Heart left ventricle (tissue), 13 donors: ENCODE data around the gene MAP3K5.
A peak's percentile ranks its signal among the peaks of the same experiment; 100 is the strongest.

ENCODE experiments used
- CTCF ChIP-seq, 12 donors: fragments of 200-600 bp; sonication (generic) in 4 of 12; IDR thresholded peaks; one replicate each; pipeline versions ENCODE4 v1.5.0 to v1.8.0; 2018 to 2022; ENCODE audit warnings: antibody characterized with exemption in 12 of 12, mild to moderate bottlenecking in 5 of 12
- POLR2A ChIP-seq, 2 donors: fragments of 450-650 bp; IDR thresholded peaks; one replicate each; pipeline ENCODE4 v1.6.1; 2017; ENCODE audit warnings: antibody characterized with exemption in 2 of 2, mild to moderate bottlenecking in 2 of 2, moderate library complexity in 2 of 2
- donor health status: ischemic (EF 13 %, LVEDD 7.1; RV severe dilation, severe dysfunction).
- donor health status: DM: no; HTN: yes; CAD: no.
- donor health status: DM: no; HTN: no; CAD: no.
- donor health status: ischemic (EF 25% LVEDD 6.9; RV normal size, moderate dysfunction).
- donor health status: ischemic (EF 25% LVEDD 5.7; RV mildly dilated, moderate dysfunction).
- donor health status: ischemic (EF 35%, LVEDD 5.7; RV mildly dilated, moderate dysfunction).
- donor health status: nonischemic (EF 11% LVEDD 7.7; RV severe dilation, severe dysfunction).
- donor health status: DM: yes; HTN: yes; CAD: no.
- donor health status: PGD.
- donor health status: ischemic (EF 29% LVEDD 5.4; RV normal size, mild dysfunction).
- donor health status: nonischemic (EF 23%, LVEDD 6.1; RV moderate dilation, normal function).

- peak; percentile 71 to 95 (median 86) for TF ChIP-seq CTCF (IDR thresholded peaks at IDR 0.05)
- TF ChIP-seq POLR2A (IDR thresholded peaks at IDR 0.05), result peak in 1 of 2 donors; percentile 9
These were observed 148.3 kb downstream of the MAP3K5 start for GRCh38 chr6:136643850-136644596.
